ENCODE results near the gene PSG3.
"Not testable (repeated sequence)": the region's sequence is repeated elsewhere in the genome, so short reads cannot be mapped to it uniquely, and the experiment has no call there.

The PSG3 gene

GRCh38 chr19:42695811-42696503, 44.3 kb downstream of the PSG3 start:
- DNase-seq (ENCODE audit: low read depth in 2 of 2): no peak

GRCh38 chr19:42693760-42694350, 46.4 kb downstream of the PSG3 start:
- DNase-seq (ENCODE audit: low read depth in 2 of 2): no peak

GRCh38 chr19:42683917-42684513, 56.3 kb downstream of the PSG3 start:
- DNase-seq (ENCODE audit: low read depth in 2 of 2): no peak

GRCh38 chr19:42676326-42676725, 64.0 kb downstream of the PSG3 start:
- not testable (repeated sequence) for DNase-seq (ENCODE audit: low read depth in 2 of 2)

- DNase-seq (ENCODE audit: low read depth in 2 of 2): not testable (repeated sequence)
Measured at GRCh38 chr19:42674549-42674948, 65.7 kb downstream of the PSG3 start.
